SK-N-SH (cell line): ENCODE data around the gene C4orf54. TPM values are rescaled to one million over a fixed set of nuclear protein-coding genes. Genes with fewer than 3 reads are reported as not detected.

Experiments used
- CTCF ChIA-PET: fragments of 300-600, 350-600 bp; formaldehyde crosslinking; extraction: SDS; loops from one replicate; lab custom pipeline; 2021; lab: Yijun Ruan, JAX
- POLR2A ChIA-PET: fragments of 350-600 bp; sonication (Branson Sonifier 250); formaldehyde crosslinking; extraction: SDS; loops from one replicate; lab custom pipeline; 2020; ENCODE audit warnings: antibody characterized with exemption, inconsistent platforms; lab: Yijun Ruan, JAX
- DNase-seq: peaks from one replicate; pipeline ENCODE4 v3.0.0; 2012
- H2AFZ ChIP-seq: fragments of 200-600 bp; sonication (generic); 2 replicates; pipeline ENCODE4 v1.8.1; 2016; ENCODE audit warnings: antibody characterized with exemption, mild to moderate bottlenecking, low read depth
- H3F3A ChIP-seq: fragments of 200-600 bp; sonication (generic); replicated peaks from 2 replicates; pipeline ENCODE3; 2016; ENCODE audit warnings: antibody characterized with exemption, mild to moderate bottlenecking; ENCODE audit not compliant: insufficient read depth
- H3K27ac ChIP-seq, 2 experiments: fragments of 200-500 bp in 1 of 2; fragments of 200-600 bp in 1 of 2; sonication (Bioruptor generic) in 1 of 2; sonication (generic), shearing (Covaris generic) in 1 of 2; 2 replicates each; pipeline versions ENCODE4 v1.5.1 to v1.6.1; 2014 to 2016; ENCODE audit warnings: low read depth in 2 of 2, inconsistent platforms in 1 of 2, low read length in 1 of 2, mild to moderate bottlenecking in 1 of 2, mixed read lengths in 1 of 2
- H3K27me3 ChIP-seq: fragments of 200-600 bp; sonication (generic), shearing (Covaris generic); 2 replicates; pipeline ENCODE4 v1.6.1; 2016; ENCODE audit warnings: mixed run types; ENCODE audit not compliant: insufficient read depth
- H3K36me3 ChIP-seq, 2 experiments: fragments of 200-500 bp in 1 of 2; fragments of 200-600 bp in 1 of 2; sonication (Bioruptor generic) in 1 of 2; sonication (generic) in 1 of 2; replicated peaks in 1 of 2; 2 replicates each; pipeline versions ENCODE3 to v1.5.1; 2014 to 2016; ENCODE audit warnings: low read length in 1 of 2, mild to moderate bottlenecking in 1 of 2; ENCODE audit not compliant: insufficient read depth in 2 of 2, control insufficient read depth in 1 of 2
- H3K4me1 ChIP-seq, 2 experiments: fragments of 200-500 bp in 1 of 2; fragments of 200-600 bp in 1 of 2; sonication (Bioruptor generic) in 1 of 2; sonication (generic), shearing (Covaris generic) in 1 of 2; 2 replicates each; pipeline versions ENCODE4 v1.5.1 to v1.6.1; 2014 to 2016; ENCODE audit warnings: low read depth in 1 of 2, low read length in 1 of 2, mixed run types in 1 of 2; ENCODE audit not compliant: insufficient read depth in 2 of 2, control insufficient read depth in 1 of 2
- H3K4me2 ChIP-seq: fragments of 200-600 bp; sonication (generic), shearing (Covaris generic); 2 replicates; pipeline ENCODE4 v1.6.1; 2017; ENCODE audit warnings: mixed run types
- H3K4me3 ChIP-seq, 2 experiments: fragments of 200-500 bp in 1 of 2; fragments of 200-600 bp in 1 of 2; sonication (Bioruptor generic) in 1 of 2; sonication (generic), shearing (Covaris generic) in 1 of 2; 2 replicates each; pipeline versions ENCODE4 v1.5.1 to v1.8.1; 2014 to 2016; ENCODE audit warnings: low read depth in 2 of 2, inconsistent platforms in 1 of 2, low read length in 1 of 2, mild to moderate bottlenecking in 1 of 2, mixed read lengths in 1 of 2, moderate library complexity in 1 of 2
- H3K79me2 ChIP-seq: fragments of 200-600 bp; sonication (generic); 2 replicates; pipeline ENCODE4 v1.8.1; 2017; ENCODE audit warnings: mild to moderate bottlenecking; ENCODE audit not compliant: insufficient read depth
- H3K9ac ChIP-seq: fragments of 200-600 bp; sonication (generic); 2 replicates; pipeline ENCODE4 v1.6.1; 2017; ENCODE audit warnings: mixed run types
- H3K9me2 ChIP-seq: fragments of 200-600 bp; sonication (generic); 2 replicates; pipeline ENCODE4 v1.6.1; 2017; ENCODE audit warnings: mixed run types
- H3K9me3 ChIP-seq: fragments of 200-600 bp; sonication (generic); 2 replicates; pipeline ENCODE4 v1.6.1; 2017; ENCODE audit warnings: mixed run types, mild to moderate bottlenecking, moderate library complexity
- H4K20me1 ChIP-seq: fragments of 200-600 bp; sonication (generic); 2 replicates; pipeline ENCODE4 v1.6.1; 2017; ENCODE audit warnings: mild to moderate bottlenecking, mixed run types; ENCODE audit not compliant: insufficient read depth
- CHD2 ChIP-seq: fragments of 150-350 bp; IDR thresholded peaks from 2 replicates; pipeline ENCODE4 v1.6.1; 2018; ENCODE audit warnings: low read length; ENCODE audit not compliant: partially characterized antibody
- ELF1 ChIP-seq: IDR thresholded peaks from 2 replicates; pipeline ENCODE4 v1.4.0; 2012
- EZH2phosphoT487 ChIP-seq: fragments of 200-600 bp; sonication (generic); IDR thresholded peaks from 2 replicates; pipeline ENCODE4 v1.6.1; 2017; ENCODE audit warnings: low read depth, mixed run types, mild to moderate bottlenecking, antibody characterized with exemption, moderate library complexity, borderline replicate concordance
- FOXM1 ChIP-seq: IDR thresholded peaks from 2 replicates; pipeline ENCODE4 v1.4.0; 2012; ENCODE audit warnings: low read depth, mild to moderate bottlenecking
- GABPA ChIP-seq: IDR thresholded peaks from 2 replicates; pipeline ENCODE4 v1.4.0; 2012; ENCODE audit warnings: low read depth, mild to moderate bottlenecking
- GATA2 ChIP-seq: sonication (generic); formaldehyde crosslinking; IDR thresholded peaks from 2 replicates; pipeline ENCODE4 v1.5.0; 2020; ENCODE audit warnings: mild to moderate bottlenecking, missing genetic modification reagents
- NFIC ChIP-seq: IDR thresholded peaks from 2 replicates; pipeline ENCODE4 v1.4.0; 2012; ENCODE audit warnings: borderline replicate concordance
- RAD21 ChIP-seq: IDR thresholded peaks from 2 replicates; pipeline ENCODE4 v1.6.1; 2012; ENCODE audit warnings: mild to moderate bottlenecking, low read length
- RCOR1 ChIP-seq: fragments of 150-350 bp; IDR thresholded peaks from 2 replicates; pipeline ENCODE4 v1.6.1; 2017; ENCODE audit warnings: antibody characterized with exemption, low read length
- RFX5 ChIP-seq: IDR thresholded peaks from 2 replicates; pipeline ENCODE4 v1.6.1; 2012; ENCODE audit warnings: mild to moderate bottlenecking, improper control_type of control experiment, low read length
- RXRA ChIP-seq: IDR thresholded peaks from 2 replicates; pipeline ENCODE4 v1.4.0; 2012; ENCODE audit warnings: low read depth, mild to moderate bottlenecking, borderline replicate concordance
- SMC3 ChIP-seq: IDR thresholded peaks from 2 replicates; pipeline ENCODE4 v1.6.1; 2012; ENCODE audit warnings: low read depth, low read length, improper control_type of control experiment
- TCF12 ChIP-seq: IDR thresholded peaks from 2 replicates; pipeline ENCODE4 v1.4.0; 2012
- WGBS: methylation state at CpG from one replicate; pipeline ENCODE4 v1.1.6; 2017; ENCODE audit warnings: low lambda C conversion rate; 5-methylcytosine and 5-hydroxymethylcytosine counted together
- polyA plus RNA-seq, 3 experiments: library from polyadenylated mRNA; depleted of rRNA; stranded (reverse); fragments of >200 nt; gene quantifications; 2 replicates each; pipeline ENCODE4 v1.2.3, GENCODE V29; 2012
- TF ChIP-seq, protein P1 (sequence below): fragments of 150-350 bp; IDR thresholded peaks from 2 replicates; pipeline ENCODE4 v1.6.1; 2017; ENCODE audit warnings: antibody characterized with exemption, low read length, low read depth, borderline replicate concordance
- TF ChIP-seq, protein P2 (sequence below): IDR thresholded peaks from 2 replicates; pipeline ENCODE4; 2012
- TF ChIP-seq, protein P3 (sequence below): IDR thresholded peaks from 2 replicates; pipeline ENCODE4 v1.6.1; 2012; ENCODE audit warnings: mild to moderate bottlenecking, low read depth, low read length, moderate library complexity
- TF ChIP-seq, protein P4 (sequence below): fragments of 200-600 bp; sonication (generic); IDR thresholded peaks from 2 replicates; pipeline ENCODE4 v1.6.1; 2017; ENCODE audit warnings: antibody characterized with exemption, mild to moderate bottlenecking, moderate library complexity
- TF ChIP-seq, protein P5 (sequence below): IDR thresholded peaks from 2 replicates; pipeline ENCODE4 v1.4.0; 2012; ENCODE audit warnings: low read depth, borderline replicate concordance
- TF ChIP-seq, protein P6 (sequence below): IDR thresholded peaks from 2 replicates; pipeline ENCODE4 v1.4.0; 2012; ENCODE audit warnings: low read depth

C4orf54 gene
- polyA plus RNA-seq, 1 of the 3 experiments (the other 2 are of a cell fraction), result not detected

DNA sequence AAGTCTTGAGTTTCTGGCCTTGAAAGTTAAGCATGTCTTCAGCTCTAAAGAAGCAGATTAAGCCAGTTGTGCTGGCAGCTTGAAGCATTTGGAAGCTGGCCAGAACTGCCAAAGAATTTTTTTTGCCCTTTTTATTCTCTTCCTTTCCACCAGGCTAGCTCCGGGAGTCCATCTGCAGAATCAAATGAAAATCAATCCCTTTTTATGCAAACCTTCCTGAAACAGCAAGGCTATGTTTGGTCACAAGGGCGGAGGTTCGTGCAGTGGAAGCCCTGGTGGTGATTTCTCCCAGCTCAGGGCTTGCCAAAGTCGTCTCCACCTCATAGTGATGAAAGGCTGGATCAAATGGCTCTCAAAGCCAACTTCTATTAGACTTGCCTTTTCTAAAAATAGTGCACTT lies 21.6 kb upstream of the C4orf54 start:
- Histone ChIP-seq H3K36me3 (no peaks in the 10 kb centered on the region), H3K27me3 (no peaks in the 10 kb centered on the region), H3K79me2 (no peaks in the 10 kb centered on the region), H2AFZ (no peak overlapping the region), H3K4me1 (no peaks in the 10 kb centered on the region; a peak in 1 of 4 replicates), H3K27ac (no peak overlapping the region), H3K9me3 (no peaks in the 10 kb centered on the region), H3K9ac (no peak overlapping the region), H4K20me1 (no peaks in the 10 kb centered on the region), H3K9me2 (no peaks in the 10 kb centered on the region)
- POLR2A ChIA-PET, result no interaction called here
- 19% methylated on average over 4 of the region's 4 CpGs for WGBS
- no peak for TF ChIP-seq ELF1
- TF ChIP-seq SMC3, result no peak
- TF ChIP-seq NFIC, result no peak
- TF ChIP-seq RXRA, result no peak
- no peak for TF ChIP-seq TCF12
- TF ChIP-seq RCOR1, result no peak
- TF ChIP-seq, protein P1, sequence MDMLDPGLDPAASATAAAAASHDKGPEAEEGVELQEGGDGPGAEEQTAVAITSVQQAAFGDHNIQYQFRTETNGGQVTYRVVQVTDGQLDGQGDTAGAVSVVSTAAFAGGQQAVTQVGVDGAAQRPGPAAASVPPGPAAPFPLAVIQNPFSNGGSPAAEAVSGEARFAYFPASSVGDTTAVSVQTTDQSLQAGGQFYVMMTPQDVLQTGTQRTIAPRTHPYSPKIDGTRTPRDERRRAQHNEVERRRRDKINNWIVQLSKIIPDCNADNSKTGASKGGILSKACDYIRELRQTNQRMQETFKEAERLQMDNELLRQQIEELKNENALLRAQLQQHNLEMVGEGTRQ, result no peak
- no peak for TF ChIP-seq EZH2phosphoT487
- no peak for TF ChIP-seq FOXM1
- TF ChIP-seq CHD2, result no peak
- no peak for TF ChIP-seq RFX5
- TF ChIP-seq, protein P2, sequence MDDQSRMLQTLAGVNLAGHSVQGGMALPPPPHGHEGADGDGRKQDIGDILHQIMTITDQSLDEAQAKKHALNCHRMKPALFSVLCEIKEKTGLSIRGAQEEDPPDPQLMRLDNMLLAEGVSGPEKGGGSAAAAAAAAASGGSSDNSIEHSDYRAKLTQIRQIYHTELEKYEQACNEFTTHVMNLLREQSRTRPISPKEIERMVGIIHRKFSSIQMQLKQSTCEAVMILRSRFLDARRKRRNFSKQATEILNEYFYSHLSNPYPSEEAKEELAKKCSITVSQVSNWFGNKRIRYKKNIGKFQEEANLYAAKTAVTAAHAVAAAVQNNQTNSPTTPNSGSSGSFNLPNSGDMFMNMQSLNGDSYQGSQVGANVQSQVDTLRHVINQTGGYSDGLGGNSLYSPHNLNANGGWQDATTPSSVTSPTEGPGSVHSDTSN, result no peak
- TF ChIP-seq GATA2, result no peak
- TF ChIP-seq, protein P3, sequence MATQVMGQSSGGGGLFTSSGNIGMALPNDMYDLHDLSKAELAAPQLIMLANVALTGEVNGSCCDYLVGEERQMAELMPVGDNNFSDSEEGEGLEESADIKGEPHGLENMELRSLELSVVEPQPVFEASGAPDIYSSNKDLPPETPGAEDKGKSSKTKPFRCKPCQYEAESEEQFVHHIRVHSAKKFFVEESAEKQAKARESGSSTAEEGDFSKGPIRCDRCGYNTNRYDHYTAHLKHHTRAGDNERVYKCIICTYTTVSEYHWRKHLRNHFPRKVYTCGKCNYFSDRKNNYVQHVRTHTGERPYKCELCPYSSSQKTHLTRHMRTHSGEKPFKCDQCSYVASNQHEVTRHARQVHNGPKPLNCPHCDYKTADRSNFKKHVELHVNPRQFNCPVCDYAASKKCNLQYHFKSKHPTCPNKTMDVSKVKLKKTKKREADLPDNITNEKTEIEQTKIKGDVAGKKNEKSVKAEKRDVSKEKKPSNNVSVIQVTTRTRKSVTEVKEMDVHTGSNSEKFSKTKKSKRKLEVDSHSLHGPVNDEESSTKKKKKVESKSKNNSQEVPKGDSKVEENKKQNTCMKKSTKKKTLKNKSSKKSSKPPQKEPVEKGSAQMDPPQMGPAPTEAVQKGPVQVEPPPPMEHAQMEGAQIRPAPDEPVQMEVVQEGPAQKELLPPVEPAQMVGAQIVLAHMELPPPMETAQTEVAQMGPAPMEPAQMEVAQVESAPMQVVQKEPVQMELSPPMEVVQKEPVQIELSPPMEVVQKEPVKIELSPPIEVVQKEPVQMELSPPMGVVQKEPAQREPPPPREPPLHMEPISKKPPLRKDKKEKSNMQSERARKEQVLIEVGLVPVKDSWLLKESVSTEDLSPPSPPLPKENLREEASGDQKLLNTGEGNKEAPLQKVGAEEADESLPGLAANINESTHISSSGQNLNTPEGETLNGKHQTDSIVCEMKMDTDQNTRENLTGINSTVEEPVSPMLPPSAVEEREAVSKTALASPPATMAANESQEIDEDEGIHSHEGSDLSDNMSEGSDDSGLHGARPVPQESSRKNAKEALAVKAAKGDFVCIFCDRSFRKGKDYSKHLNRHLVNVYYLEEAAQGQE, result no peak
- no peak for TF ChIP-seq RAD21
- TF ChIP-seq, protein P4, sequence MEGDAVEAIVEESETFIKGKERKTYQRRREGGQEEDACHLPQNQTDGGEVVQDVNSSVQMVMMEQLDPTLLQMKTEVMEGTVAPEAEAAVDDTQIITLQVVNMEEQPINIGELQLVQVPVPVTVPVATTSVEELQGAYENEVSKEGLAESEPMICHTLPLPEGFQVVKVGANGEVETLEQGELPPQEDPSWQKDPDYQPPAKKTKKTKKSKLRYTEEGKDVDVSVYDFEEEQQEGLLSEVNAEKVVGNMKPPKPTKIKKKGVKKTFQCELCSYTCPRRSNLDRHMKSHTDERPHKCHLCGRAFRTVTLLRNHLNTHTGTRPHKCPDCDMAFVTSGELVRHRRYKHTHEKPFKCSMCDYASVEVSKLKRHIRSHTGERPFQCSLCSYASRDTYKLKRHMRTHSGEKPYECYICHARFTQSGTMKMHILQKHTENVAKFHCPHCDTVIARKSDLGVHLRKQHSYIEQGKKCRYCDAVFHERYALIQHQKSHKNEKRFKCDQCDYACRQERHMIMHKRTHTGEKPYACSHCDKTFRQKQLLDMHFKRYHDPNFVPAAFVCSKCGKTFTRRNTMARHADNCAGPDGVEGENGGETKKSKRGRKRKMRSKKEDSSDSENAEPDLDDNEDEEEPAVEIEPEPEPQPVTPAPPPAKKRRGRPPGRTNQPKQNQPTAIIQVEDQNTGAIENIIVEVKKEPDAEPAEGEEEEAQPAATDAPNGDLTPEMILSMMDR, result no peak
- TF ChIP-seq, protein P5, sequence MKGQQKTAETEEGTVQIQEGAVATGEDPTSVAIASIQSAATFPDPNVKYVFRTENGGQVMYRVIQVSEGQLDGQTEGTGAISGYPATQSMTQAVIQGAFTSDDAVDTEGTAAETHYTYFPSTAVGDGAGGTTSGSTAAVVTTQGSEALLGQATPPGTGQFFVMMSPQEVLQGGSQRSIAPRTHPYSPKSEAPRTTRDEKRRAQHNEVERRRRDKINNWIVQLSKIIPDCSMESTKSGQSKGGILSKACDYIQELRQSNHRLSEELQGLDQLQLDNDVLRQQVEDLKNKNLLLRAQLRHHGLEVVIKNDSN, result no peak
- TF ChIP-seq GABPA, result no peak
- TF ChIP-seq, protein P6, sequence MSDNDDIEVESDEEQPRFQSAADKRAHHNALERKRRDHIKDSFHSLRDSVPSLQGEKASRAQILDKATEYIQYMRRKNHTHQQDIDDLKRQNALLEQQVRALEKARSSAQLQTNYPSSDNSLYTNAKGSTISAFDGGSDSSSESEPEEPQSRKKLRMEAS, result no peak
- TF ChIP-seq, all 33 proteins: peak for 0
- H3K4me3 ChIP-seq, result no peak overlapping the region
- CTCF ChIA-PET, result interaction anchor here (0.7 kb wide), 1 partner anchor 129 kb away, joined by 3 read pairs; no protein-coding TSS in a partner anchor
- DNase-seq, result no peak
- no peak overlapping the region for H3K4me2 ChIP-seq
- no peaks in the 10 kb centered on the region for H3F3A ChIP-seq
